ENCODE measurements around the gene C1QL1. TPM values are rescaled to one million over a fixed set of nuclear protein-coding genes. Genes with fewer than 3 reads are reported as not detected.

Gene C1QL1
- total and polyA plus RNA-seq, 2 of the 13 experiments (the other 11 are each of a cell fraction or from before 2014, with no cell fraction given) = 0.11 TPM

- TF ChIP-seq HNRNPL (IDR thresholded peaks at IDR 0.05; ENCODE audit: low read depth, low read length) (peak; percentile 55; the same call in 1 of the 2 replicates), ZNF616 (CRISPR knock-in tag; IDR thresholded peaks at IDR 0.05; ENCODE audit: low read depth) (0 out of 2 replicates have a peak, but pooled peaks have one; percentile 37), ZKSCAN1 (IDR thresholded peaks at IDR 0.05; ENCODE audit: low read length) (no peak), ZNF687 (CRISPR knock-in tag; IDR thresholded peaks at IDR 0.05) (peak; percentile 81), ESRRA (CRISPR knock-in tag; IDR thresholded peaks at IDR 0.05; ENCODE audit: low read depth) (peak; percentile 69), ZNF674 (CRISPR knock-in tag; IDR thresholded peaks at IDR 0.05; ENCODE audit: low read depth) (0 out of 2 replicates have a peak, but pooled peaks have one; percentile 41), KDM5B (CRISPR knock-in tag; IDR thresholded peaks at IDR 0.05; ENCODE audit: borderline replicate concordance) (peak; percentile 62; the same call in 1 of the 2 replicates), ZNF343 (CRISPR knock-in tag; IDR thresholded peaks at IDR 0.05) (no peak), ZNF20 (CRISPR knock-in tag; IDR thresholded peaks at IDR 0.05) (no peak), MTA1 (CRISPR knock-in tag; IDR thresholded peaks at IDR 0.05; ENCODE audit: borderline replicate concordance) (peak; percentile 88; the same call in 1 of the 2 replicates), AKNA (CRISPR knock-in tag; IDR thresholded peaks at IDR 0.05; ENCODE audit: borderline replicate concordance) (no peak), MXD1 (CRISPR knock-in tag; IDR thresholded peaks at IDR 0.05) (peak; percentile 80), FOXO1 (CRISPR knock-in tag; IDR thresholded peaks at IDR 0.05) (peak; percentile 12; the same call in 1 of the 2 replicates), ZNF556 (CRISPR knock-in tag; IDR thresholded peaks at IDR 0.05; ENCODE audit: borderline replicate concordance) (peak; percentile 92; the same call in 1 of the 2 replicates)
Observed at GRCh38 chr17:44911133-44912001, 56.7 kb downstream of the C1QL1 start (continued).

Measured in HepG2 (cell line).